NCI-H1105 treated with DMSO at 0.1 percent for 48 hours (cell line): ENCODE data around the gene GJD3.

ENCODE experiments used
- DNase-seq: peaks from one replicate; lab custom pipeline; 2025; lab: John Stamatoyannopoulos, UW

GJD3 gene

DNA sequence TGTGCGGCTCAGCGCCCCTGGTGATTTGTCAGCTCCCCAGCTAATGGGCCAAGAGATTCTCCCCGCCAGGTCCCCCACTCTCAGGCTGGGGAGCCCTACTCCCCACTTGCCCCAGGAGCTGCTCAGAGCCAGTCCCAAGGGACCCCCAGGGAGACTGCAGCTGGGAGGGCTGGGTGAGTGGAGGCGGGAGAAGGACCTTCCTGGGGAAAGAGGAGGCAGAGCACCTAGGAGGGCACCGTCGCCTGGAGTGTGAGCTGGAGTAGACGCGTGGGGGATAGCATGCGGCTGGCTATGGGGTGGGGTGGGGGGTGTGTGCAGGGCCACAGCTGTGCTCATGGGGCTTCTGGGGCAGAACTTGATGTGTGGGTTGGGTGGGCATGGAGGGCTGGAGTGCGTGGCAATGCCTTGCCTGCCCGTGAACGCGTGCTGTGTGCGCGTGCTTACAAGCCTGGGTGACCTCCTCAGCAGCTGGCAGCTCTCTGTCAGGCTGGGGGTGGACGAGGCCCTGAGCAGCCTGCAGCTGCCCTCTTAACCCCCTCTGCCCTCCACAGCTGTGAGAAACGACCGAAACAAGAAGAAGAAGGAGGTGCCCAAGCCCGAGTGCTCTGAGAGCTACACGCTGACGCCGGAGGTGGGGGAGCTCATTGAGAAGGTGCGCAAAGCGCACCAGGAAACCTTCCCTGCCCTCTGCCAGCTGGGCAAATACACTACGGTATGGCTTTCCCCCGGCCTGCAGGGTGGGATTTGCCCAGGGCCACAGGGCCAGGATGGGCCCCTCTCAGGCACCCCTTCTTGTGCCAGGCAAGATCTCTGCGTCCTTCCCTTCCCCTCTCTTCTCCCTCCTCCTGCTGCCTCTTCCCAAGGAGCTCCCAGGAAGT is 12.9 kb downstream of the GJD3 start:
- peak; percentile 64 for DNase-seq

DNA sequence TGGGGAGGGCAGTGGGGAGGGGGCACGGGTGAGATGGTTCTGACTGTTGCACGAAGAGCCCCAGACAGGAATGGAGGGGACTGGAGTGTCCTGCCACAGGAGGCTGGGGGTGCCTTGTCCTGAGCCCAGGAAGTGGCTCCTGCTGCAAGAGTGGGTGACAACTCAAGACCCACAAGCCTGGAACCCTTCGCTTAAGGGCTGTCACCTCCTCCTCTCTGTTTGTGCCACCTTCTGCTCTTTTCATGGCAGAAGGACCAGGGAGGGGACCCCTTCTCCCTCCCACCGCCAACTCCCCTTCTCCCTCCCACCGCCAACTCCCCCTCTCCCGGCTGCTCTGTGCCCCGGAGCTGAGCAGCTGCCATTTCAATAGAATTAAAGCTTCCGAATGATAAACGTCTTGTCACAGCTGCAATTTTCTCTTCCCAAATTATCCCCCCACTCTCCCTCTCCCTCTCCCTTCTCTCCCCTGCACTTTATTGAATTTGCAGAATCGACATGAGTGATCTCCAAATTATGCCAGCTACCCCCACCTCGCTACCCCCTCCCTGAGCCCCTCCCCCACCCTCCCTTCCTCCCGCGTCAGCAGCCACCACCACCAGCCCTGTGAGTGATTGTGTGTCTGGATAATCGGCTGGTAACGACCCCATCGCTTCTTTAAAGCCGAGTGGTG is 13.7 kb downstream of the GJD3 start:
- peak; percentile 67 for DNase-seq

DNA sequence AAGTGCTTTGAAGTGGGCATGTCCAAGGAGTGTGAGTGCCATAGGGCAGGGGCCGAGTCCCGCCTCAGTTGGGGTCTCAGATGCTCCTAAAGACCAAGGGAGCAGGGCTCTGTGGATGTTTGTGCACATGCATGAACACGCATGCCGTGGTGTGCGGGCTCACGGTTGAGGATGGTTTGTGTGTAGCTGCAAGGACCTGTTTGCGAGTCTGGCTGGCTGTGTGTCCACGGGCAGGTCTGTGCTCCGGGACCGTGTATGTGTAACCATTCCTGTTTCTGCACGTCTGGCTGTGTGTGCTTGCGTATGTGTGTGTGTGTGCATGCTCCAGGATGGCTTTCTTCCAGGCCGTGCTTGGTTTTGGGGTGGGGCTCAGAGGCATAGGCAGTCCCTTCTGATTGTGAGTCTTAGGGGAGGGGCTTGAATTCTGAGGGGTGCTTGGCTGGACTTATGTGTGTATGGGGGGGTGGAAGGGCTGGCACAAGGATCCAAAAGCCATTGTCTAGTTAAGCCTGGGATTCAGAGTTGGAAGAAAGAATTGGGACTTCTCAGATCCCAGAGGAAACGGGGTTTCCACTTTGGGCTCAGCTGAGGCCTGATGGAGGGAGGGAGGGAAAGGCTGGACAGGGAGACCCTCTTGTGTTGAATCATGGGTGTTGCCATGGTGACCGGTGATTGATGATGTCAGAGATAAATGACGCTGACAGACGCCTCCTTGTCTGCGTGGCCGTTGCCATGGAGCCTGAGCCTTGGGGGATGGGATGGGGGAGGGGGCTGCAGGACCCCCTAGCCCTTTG is 14.4 kb downstream of the GJD3 start:
- DNase-seq: peak; percentile 57

- no peak for DNase-seq
These were observed 15.1 kb downstream of the GJD3 start for GRCh38 chr17:40349477-40349894.

- DNase-seq: peak; percentile 59
These were observed 15.7 kb downstream of the GJD3 start for GRCh38 chr17:40348562-40349476.

DNA sequence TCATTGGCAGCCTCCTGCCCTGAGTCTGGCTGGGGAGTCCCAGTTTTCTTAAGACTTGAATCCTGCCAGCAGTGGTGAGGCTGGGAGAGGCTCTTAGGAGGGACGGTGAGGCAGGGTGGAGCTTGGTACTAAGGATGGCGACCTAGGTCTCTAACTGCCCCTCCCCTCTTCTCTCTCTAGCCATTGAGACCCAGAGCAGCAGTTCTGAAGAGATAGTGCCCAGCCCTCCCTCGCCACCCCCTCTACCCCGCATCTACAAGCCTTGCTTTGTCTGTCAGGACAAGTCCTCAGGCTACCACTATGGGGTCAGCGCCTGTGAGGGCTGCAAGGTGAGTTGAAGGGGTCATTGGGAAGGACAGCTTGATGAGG is 16.4 kb downstream of the GJD3 start:
- DNase-seq: no peak

- no peak for DNase-seq
These were observed 17.0 kb downstream of the GJD3 start for GRCh38 chr17:40347319-40348135.

- DNase-seq: no peak
These were observed 17.8 kb downstream of the GJD3 start for GRCh38 chr17:40346765-40347158.

- no peak for DNase-seq
These were observed 18.4 kb downstream of the GJD3 start for GRCh38 chr17:40345994-40346764.

GRCh38 chr17:40345161-40345993 is 19.2 kb downstream of the GJD3 start:
- no peak for DNase-seq

- DNase-seq: no peak
These were observed 19.9 kb downstream of the GJD3 start for GRCh38 chr17:40344421-40345160.

DNA sequence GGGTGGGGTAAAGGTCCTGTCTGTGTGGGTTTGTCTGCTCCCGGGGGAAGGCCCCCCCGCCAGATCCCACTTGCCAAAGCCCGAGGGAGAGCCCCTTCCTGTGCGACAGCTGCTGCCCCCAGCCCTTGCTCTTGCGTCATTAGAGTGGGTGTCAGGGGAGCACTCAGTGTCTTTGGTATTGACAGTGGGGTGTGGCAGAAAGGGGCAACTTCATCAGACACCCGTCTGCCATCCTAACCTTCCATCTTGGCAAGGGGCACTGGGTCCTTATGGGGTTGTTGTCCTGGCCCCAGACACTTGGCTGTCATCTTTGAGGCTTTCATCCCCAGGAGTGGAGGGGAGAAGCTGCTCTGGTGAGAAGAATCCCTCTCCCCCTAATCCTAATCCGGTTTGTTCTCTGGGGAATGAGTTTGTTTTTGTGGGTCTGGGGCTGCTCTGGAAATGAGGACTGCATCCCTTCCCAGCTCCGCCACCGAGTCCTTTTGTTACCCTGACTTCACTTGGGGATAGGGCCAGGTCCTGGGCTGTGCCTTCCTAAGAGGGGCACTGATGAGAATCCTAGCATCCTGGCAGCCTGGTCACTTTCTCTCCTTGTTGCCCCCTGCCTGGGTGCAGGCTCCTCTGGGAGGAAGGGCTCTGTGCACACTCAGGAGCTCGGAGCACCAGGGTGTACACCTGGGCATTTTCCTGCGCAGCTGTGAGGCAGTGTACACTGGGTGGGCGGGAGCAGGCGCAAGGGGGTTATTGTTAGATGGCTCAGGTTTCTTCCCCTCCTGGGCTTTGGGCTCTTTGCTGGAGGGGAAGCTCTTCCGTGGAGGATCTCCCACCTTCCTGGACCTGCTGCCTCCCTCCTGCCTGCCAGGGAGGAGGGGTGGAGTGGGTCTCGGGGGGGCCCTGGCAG is 21.1 kb downstream of the GJD3 start:
- no peak for DNase-seq

DNA sequence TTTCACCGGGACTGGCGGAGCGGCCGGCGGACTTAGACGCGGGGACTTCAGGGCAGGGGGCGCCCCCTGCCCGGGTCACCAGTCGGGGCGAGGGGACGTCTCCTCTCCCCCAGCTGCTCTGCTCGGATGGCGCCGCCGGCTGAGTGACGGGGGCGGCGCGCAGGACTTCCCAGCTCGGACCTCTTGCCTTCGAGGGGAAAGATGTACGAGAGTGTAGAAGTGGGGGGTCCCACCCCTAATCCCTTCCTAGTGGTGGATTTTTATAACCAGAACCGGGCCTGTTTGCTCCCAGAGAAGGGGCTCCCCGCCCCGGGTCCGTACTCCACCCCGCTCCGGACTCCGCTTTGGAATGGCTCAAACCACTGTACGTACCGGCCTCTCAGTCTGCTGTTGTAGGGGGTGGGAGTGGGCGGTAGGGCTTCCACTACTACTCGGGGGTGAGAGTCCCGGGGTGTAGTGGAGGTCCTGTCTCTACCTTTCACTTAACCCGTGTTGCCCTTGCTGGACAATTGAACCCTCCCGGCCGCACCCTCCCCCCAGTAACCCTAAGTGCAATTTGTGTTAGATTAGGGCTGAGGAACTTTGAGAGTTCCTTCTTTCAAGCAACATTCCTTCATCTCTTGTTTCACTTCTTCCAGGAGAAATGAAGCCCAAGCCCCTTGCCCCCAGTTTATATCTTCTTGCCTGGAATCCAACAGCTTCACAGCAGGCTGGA is 21.9 kb downstream of the GJD3 start:
- no peak for DNase-seq

- DNase-seq: peak; percentile 33
These were observed 22.6 kb downstream of the GJD3 start for GRCh38 chr17:40341808-40342503.

- peak; percentile 45 for DNase-seq
These were observed 23.4 kb downstream of the GJD3 start for GRCh38 chr17:40340880-40341807.
